Pancreas (tissue), 10 donors: ENCODE data around the gene SERP1. TPM values are rescaled to one million over a fixed set of nuclear protein-coding genes. Genes with fewer than 3 reads are reported as not detected.
A peak's percentile ranks its signal among the peaks of the same experiment; 100 is the strongest.

ENCODE experiments used
- ATAC-seq, 4 donors: fragments of 200-7000 bp; cut with Tn5 transposase; one replicate each; pipeline versions ENCODE4 v1.8.0 to v1.9.1; 2020; ENCODE audit warnings: mild to moderate bottlenecking in 4 of 4, moderate library complexity in 4 of 4
- DNase-seq, 6 donors: peaks; one replicate each; pipeline ENCODE4 v3.0.0-alpha.2; 2020
- FAIRE-seq: peaks from 2 replicates; lab custom pipeline; 2012; peaks lifted over from hg19 to GRCh38; lab: Jason Lieb, UNC
- H3K27ac ChIP-seq, 4 donors: fragments of 200-600 bp; sonication (generic); 1 replicate in 3 of 4; 2 replicates in 1 of 4; pipeline versions ENCODE4 v1.5.0 to v1.8.0; 2020
- H3K27me3 ChIP-seq, 4 donors: fragments of 200-600 bp; one replicate each; pipeline ENCODE4 v1.8.0; 2021
- H3K36me3 ChIP-seq, 3 donors: fragments of 200-600 bp; sonication (generic) in 1 of 3; one replicate each; pipeline versions ENCODE4 v1.5.0 to v1.8.0; 2020 to 2021
- H3K4me1 ChIP-seq, 3 donors: fragments of 200-600 bp; one replicate each; pipeline ENCODE4 v1.8.0; 2021
- H3K4me3 ChIP-seq, 4 donors: fragments of 200-600 bp; sonication (generic) in 2 of 4; one replicate each; pipeline versions ENCODE4 v1.5.0 to v1.8.0; 2020 to 2021
- H3K9me3 ChIP-seq, 4 donors: fragments of 200-600 bp; one replicate each; pipeline ENCODE4 v1.8.0; 2021
- WGBS, 2 donors: extraction: QIAGEN DNeasy Blood & Tissue Kit; methylation state at CpG; one replicate each; pipeline ENCODE4 v1.1.7; 2013; 5-methylcytosine and 5-hydroxymethylcytosine counted together
- intact Hi-C, 3 donors: fragments of 100-400 bp; cut with DNase I; formaldehyde crosslinking; loops; one replicate each; pipeline versions ENCODE4 v1.11.1 to v1.14.2; 2022
- polyA plus RNA-seq, 2 donors: library from polyadenylated mRNA; stranded (reverse); fragments of 200-250 nt; gene quantifications; one replicate each; pipeline ENCODE4 v1.2.3, GENCODE V29; 2013
- total RNA-seq, 6 donors: library from RNA; stranded (reverse); fragmentation: NEBNext Ultra II Directional in 4 of 6; extraction: Animal tissue kit (Norgen Biotek cat#: 25700) in 4 of 6; gene quantifications; one replicate each; pipeline versions ENCODE4 v1.2.1 to v1.2.4, GENCODE V29; 2021 to 2023
- TF ChIP-seq, protein P1 (sequence below), 4 donors: fragments of 200-600 bp; sonication (generic) in 3 of 4; IDR thresholded peaks; one replicate each; pipeline versions ENCODE4 v1.5.0 to v1.8.0; 2021; ENCODE audit warnings: antibody characterized with exemption in 4 of 4
- donor health status: healthy with polysubstance abuse.
- donor health status: DM: no; HTN: no; CAD: no; lungs with moderate emphysema.
- donor health status: DM: no; HTN: no; CAD: no.
- donor health status: control.
- donor health status: control.
- donor health status: Bipolar disorder and iron deficiency.
- donor health status: DM: yes; HTN: yes; CAD: no.
- donor health status: DM: no; HTN: no; CAD: no.
- donor health status: DM: no; HTN: no; CAD: no.
- donor health status: DM: yes; HTN: yes; CAD: no.

SERP1 gene
- total and polyA plus RNA-seq, 8 donors = 69.2 to 197 (median 137) TPM

DNA sequence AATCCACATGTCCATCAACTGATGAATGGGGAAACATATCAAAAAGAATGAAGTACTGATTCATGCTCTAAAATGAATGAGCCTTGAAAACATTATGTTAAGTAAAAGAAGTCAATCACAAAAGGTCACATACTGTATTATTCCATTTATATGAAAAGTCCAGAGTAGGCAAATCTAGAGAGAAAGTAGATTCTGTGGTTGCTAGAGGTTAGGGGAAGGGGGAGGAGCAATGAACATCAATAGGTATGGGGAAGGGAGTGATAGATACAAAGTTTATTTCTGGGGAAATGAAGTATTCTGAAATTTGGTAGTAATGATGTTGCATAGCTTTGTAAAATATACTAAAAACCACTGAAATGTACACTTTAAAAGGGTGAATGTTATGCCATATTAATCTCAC, 14.5 kb downstream of the SERP1 start:
- no peak for FAIRE-seq

DNA sequence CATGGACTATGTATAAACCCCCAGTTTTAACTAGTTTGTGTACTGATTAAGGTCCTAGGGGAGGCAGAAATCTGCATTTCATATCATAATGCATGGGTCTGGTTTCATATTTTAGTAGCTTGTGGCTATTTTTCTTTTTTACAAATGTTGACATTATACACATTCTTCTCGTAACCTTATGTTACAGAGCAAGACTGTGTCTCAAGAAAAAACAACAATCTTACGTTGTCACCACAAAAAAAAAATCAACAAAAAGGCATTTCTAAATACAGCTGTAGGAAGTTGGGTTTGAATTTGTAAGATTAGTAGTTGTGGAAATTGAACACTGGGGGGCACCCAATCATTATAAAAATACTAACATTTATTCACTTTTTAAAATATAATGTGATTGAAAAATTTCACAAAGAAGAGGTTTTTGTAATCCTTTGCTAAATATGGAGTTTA, 17.9 kb downstream of the SERP1 start:
- Histone ChIP-seq H3K9me3 (no peaks in the 10 kb centered on the region), H3K27ac (no peak overlapping the region), H3K4me1 (no peaks in the 10 kb centered on the region), H3K36me3 (no peaks in the 10 kb centered on the region), H3K27me3 (no peaks in the 10 kb centered on the region), H3K4me3 (no peak overlapping the region)
- intact Hi-C loops = no loop called here
- FAIRE-seq = peak; percentile 89
- TF ChIP-seq, protein P1, sequence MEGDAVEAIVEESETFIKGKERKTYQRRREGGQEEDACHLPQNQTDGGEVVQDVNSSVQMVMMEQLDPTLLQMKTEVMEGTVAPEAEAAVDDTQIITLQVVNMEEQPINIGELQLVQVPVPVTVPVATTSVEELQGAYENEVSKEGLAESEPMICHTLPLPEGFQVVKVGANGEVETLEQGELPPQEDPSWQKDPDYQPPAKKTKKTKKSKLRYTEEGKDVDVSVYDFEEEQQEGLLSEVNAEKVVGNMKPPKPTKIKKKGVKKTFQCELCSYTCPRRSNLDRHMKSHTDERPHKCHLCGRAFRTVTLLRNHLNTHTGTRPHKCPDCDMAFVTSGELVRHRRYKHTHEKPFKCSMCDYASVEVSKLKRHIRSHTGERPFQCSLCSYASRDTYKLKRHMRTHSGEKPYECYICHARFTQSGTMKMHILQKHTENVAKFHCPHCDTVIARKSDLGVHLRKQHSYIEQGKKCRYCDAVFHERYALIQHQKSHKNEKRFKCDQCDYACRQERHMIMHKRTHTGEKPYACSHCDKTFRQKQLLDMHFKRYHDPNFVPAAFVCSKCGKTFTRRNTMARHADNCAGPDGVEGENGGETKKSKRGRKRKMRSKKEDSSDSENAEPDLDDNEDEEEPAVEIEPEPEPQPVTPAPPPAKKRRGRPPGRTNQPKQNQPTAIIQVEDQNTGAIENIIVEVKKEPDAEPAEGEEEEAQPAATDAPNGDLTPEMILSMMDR (IDR thresholded peaks at IDR 0.05) = peak in 2 of 4 donors; percentile 26 to 33
- 3 to 5% methylated on average over 2 of the region's 2 CpGs for WGBS, 2 donors
- ATAC-seq = peak in 2 of 4 donors; percentile 68 to 69
- no peak for DNase-seq

More for the DNA sequence above, 14.5 kb downstream of the SERP1 start:
- no peak overlapping the region for H3K4me3 ChIP-seq
- DNase-seq (no peak), ATAC-seq (no peak)
- no peaks in the 10 kb centered on the region for H3K36me3 ChIP-seq
- no peaks in the 10 kb centered on the region for H3K27me3 ChIP-seq
- intact Hi-C loops = loop anchor here in 1 of 3 donors (10.0 kb wide), 1 partner anchor 333 kb away; no protein-coding TSS in a partner anchor
- no peak overlapping the region for H3K27ac ChIP-seq
- H3K9me3 ChIP-seq = no peaks in the 10 kb centered on the region
- TF ChIP-seq, protein P1 (IDR thresholded peaks at IDR 0.05) = no peak
- H3K4me1 ChIP-seq = no peaks in the 10 kb centered on the region

DNA sequence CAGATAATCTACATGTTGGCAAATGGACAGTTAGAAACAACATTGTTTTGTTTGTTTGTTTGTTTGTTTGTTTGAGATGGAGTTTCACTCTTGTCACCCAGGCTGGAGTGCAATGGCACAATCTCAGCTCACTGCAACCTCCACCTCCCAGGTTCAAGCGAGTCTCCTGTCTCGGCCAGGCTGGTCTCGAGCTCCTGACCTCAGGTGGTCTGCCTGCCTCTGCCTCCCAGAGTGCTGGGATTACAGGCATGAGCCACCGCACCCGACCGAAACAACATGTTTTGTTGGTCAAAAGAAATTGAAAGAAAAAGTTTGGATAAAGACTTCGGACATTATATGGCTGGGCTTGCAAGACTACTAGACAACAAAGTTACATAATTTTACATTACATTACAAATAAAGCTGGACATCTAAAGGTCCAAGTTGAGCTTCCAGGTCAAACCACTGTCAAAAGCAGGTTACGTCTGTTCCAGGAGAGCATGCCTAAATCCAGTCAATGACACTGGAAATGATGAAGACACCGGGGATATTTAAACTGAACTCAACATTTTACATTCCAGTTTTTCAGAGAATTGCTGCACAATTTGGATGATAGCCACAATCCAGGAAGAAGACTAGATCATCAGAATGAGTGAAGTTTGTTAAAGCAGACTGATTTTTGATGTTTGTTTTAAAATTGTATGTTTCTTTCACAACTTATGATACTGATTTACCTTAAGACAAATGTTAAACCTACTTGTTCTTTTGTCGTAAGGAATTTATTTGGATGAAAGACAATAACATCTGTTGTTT, 18.6 kb downstream of the SERP1 start:
- Histone ChIP-seq H3K9me3 (no peaks in the 10 kb centered on the region), H3K27me3 (no peaks in the 10 kb centered on the region), H3K36me3 (no peaks in the 10 kb centered on the region), H3K27ac (no peak overlapping the region), H3K4me1 (no peaks in the 10 kb centered on the region), H3K4me3 (no peak overlapping the region)
- FAIRE-seq (no peak), ATAC-seq (no peak), DNase-seq (no peak)
- 61 to 69% methylated on average over 10 of the region's 10 CpGs for WGBS, 2 donors
- intact Hi-C loops = no loop called here
- TF ChIP-seq, protein P1 (IDR thresholded peaks at IDR 0.05) = no peak

DNA sequence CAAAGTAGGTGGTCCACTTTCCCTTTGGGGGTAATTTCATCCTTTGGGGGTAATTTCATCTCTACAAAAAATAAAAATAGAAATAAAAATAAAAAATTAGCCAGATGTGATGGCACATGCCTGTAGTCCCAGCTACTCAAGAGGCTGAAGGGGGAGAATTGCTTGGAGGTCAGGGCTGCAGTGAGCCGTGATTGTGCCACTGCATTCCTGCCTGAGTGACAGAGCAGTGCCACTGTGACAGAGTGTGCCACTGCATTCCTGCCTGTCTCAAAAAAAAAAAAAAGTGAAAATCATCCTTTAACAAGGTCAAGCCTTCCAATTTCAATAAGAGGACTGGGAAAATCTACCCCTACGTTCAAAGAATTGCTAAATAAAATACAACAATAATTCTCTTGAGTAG, 22.8 kb downstream of the SERP1 start:
- ATAC-seq (no peak), FAIRE-seq (no peak), DNase-seq (no peak)
- Histone ChIP-seq H3K27me3 (no peaks in the 10 kb centered on the region), H3K9me3 (no peaks in the 10 kb centered on the region), H3K4me1 (no peaks in the 10 kb centered on the region), H3K27ac (no peak overlapping the region), H3K36me3 (no peaks in the 10 kb centered on the region), H3K4me3 (no peak overlapping the region)
- 65 to 73% methylated on average over 2 of the region's 2 CpGs for WGBS, 2 donors
- intact Hi-C loops = no loop called here
- TF ChIP-seq, protein P1 (IDR thresholded peaks at IDR 0.05) = no peak

DNA sequence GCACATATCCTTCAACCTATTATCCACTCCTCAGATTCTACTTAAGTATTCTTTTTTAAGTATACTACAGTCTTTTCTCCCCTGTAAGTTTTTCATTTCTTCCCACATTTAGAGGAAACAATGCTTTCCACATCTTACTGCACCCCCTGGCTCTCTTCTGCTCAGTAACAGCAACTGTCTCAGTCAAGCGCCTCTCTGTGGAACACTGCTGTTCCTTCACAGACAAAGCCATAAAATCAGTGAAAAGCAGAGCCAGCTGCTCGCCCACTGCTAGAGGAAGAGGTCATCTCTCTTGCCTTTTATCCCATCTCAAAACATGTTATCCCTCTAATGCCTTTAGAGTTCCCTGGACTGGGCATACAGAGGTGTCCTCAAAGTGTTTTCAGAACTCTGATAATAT, 24.8 kb downstream of the SERP1 start:
- H3K9me3 ChIP-seq = no peaks in the 10 kb centered on the region
- no peaks in the 10 kb centered on the region for H3K27me3 ChIP-seq
- intact Hi-C loops = no loop called here
- TF ChIP-seq, protein P1 (IDR thresholded peaks at IDR 0.05) = no peak
- WGBS, 2 donors = 74 to 84% methylated on average over 2 of the region's 2 CpGs
- H3K4me3 ChIP-seq = no peak overlapping the region
- no peak for FAIRE-seq
- H3K27ac ChIP-seq = no peak overlapping the region
- ATAC-seq = no peak
- DNase-seq = no peak
- H3K36me3 ChIP-seq = no peaks in the 10 kb centered on the region
- H3K4me1 ChIP-seq = no peaks in the 10 kb centered on the region
